Calu3 (cell line): ENCODE measurements around the gene LMO2. TPM values are rescaled to one million over a fixed set of nuclear protein-coding genes. Genes with fewer than 3 reads are reported as not detected.

Experiments used
- BruUV-seq: library from RNA; stranded (reverse); fragments of 400-500 nt; replicated peaks from 2 replicates; lab custom pipeline; 2021; lab: Mats Ljungman, UMichigan
- CTCF ChIA-PET: fragments of 300-600 bp; sonication (Branson Sonifier 250); formaldehyde crosslinking; loops from one replicate; lab custom pipeline; 2022; ENCODE audit warnings: antibody characterized with exemption; lab: Charles Lee
- DNase-seq: peaks from one replicate; pipeline ENCODE4 v3.0.0; 2022
- H3K27ac Mint-ChIP-seq: one replicate; pipeline ENCODE4 v1.8.0; 2022; ENCODE audit warnings: mixed read lengths; ENCODE audit not compliant: unreplicated experiment
- H3K27me3 Mint-ChIP-seq: one replicate; pipeline ENCODE4 v1.8.0; 2022; ENCODE audit warnings: mixed read lengths; ENCODE audit not compliant: unreplicated experiment
- H3K36me3 Mint-ChIP-seq: one replicate; pipeline ENCODE4 v1.8.0; 2022; ENCODE audit warnings: mild to moderate bottlenecking, moderate library complexity, mixed read lengths; ENCODE audit not compliant: insufficient read depth, unreplicated experiment
- H3K4me1 Mint-ChIP-seq: one replicate; pipeline ENCODE4 v1.8.0; 2022; ENCODE audit warnings: mild to moderate bottlenecking, low read depth, mixed read lengths; ENCODE audit not compliant: unreplicated experiment
- H3K4me3 Mint-ChIP-seq: one replicate; pipeline ENCODE4 v1.8.0; 2022; ENCODE audit warnings: mild to moderate bottlenecking, low read depth, moderate library complexity, mixed read lengths; ENCODE audit not compliant: unreplicated experiment
- H3K9me3 Mint-ChIP-seq: one replicate; pipeline ENCODE4 v1.8.0; 2022; ENCODE audit warnings: low read depth, mixed read lengths; ENCODE audit not compliant: unreplicated experiment
- intact Hi-C: fragments of 100-400 bp; cut with micrococcal nuclease; formaldehyde crosslinking; loops from one replicate; pipeline ENCODE4 v1.10.0; 2022; ENCODE audit not compliant: unreplicated experiment
- total RNA-seq: library from RNA; stranded (reverse); gene quantifications from 2 replicates; pipeline ENCODE4 v1.2.3, GENCODE V29; 2022
- TF ChIP-seq, protein P1 (sequence below): fragments of 200-600 bp; IDR thresholded peaks from one replicate; pipeline ENCODE4 v1.8.0; 2022; ENCODE audit warnings: antibody characterized with exemption; ENCODE audit not compliant: unreplicated experiment

The LMO2 gene
- total RNA-seq, 1 experiment from 2014 or later = 0.38 TPM

- intact Hi-C loops = no loop called here
These were observed 12.5 kb downstream of the LMO2 start for GRCh38 chr11:33879375-33879774.

GRCh38 chr11:33877038-33877437 lies 14.8 kb downstream of the LMO2 start:
- no peak for DNase-seq
- Mint-ChIP-seq H3K36me3 (no peaks in the 10 kb centered on the region), H3K4me3 (no peak overlapping the region), H3K9me3 (no peaks in the 10 kb centered on the region), H3K27me3 (peaks cover 99% of the 10 kb centered on the region), H3K27ac (no peak overlapping the region), H3K4me1 (no peaks in the 10 kb centered on the region)
- no TSS peak for BruUV-seq
- CTCF ChIA-PET = interaction anchor here (0.7 kb wide), 1 partner anchor 1299 kb away, joined by 3 read pairs; no protein-coding TSS in a partner anchor
- TF ChIP-seq, protein P1, sequence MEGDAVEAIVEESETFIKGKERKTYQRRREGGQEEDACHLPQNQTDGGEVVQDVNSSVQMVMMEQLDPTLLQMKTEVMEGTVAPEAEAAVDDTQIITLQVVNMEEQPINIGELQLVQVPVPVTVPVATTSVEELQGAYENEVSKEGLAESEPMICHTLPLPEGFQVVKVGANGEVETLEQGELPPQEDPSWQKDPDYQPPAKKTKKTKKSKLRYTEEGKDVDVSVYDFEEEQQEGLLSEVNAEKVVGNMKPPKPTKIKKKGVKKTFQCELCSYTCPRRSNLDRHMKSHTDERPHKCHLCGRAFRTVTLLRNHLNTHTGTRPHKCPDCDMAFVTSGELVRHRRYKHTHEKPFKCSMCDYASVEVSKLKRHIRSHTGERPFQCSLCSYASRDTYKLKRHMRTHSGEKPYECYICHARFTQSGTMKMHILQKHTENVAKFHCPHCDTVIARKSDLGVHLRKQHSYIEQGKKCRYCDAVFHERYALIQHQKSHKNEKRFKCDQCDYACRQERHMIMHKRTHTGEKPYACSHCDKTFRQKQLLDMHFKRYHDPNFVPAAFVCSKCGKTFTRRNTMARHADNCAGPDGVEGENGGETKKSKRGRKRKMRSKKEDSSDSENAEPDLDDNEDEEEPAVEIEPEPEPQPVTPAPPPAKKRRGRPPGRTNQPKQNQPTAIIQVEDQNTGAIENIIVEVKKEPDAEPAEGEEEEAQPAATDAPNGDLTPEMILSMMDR = no peak
- intact Hi-C loops = no loop called here

More at GRCh38 chr11:33879375-33879774, 12.5 kb downstream of the LMO2 start:
- CTCF ChIA-PET = no interaction called here
- no peaks in the 10 kb centered on the region for H3K4me1 Mint-ChIP-seq
- H3K9me3 Mint-ChIP-seq = no peaks in the 10 kb centered on the region
- H3K27me3 Mint-ChIP-seq = peaks cover 100% of the 10 kb centered on the region
- BruUV-seq = no TSS peak
- no peak overlapping the region for H3K4me3 Mint-ChIP-seq
- H3K36me3 Mint-ChIP-seq = no peaks in the 10 kb centered on the region
- no peak for DNase-seq
- TF ChIP-seq, protein P1 = no peak
- H3K27ac Mint-ChIP-seq = no peak overlapping the region

DNA sequence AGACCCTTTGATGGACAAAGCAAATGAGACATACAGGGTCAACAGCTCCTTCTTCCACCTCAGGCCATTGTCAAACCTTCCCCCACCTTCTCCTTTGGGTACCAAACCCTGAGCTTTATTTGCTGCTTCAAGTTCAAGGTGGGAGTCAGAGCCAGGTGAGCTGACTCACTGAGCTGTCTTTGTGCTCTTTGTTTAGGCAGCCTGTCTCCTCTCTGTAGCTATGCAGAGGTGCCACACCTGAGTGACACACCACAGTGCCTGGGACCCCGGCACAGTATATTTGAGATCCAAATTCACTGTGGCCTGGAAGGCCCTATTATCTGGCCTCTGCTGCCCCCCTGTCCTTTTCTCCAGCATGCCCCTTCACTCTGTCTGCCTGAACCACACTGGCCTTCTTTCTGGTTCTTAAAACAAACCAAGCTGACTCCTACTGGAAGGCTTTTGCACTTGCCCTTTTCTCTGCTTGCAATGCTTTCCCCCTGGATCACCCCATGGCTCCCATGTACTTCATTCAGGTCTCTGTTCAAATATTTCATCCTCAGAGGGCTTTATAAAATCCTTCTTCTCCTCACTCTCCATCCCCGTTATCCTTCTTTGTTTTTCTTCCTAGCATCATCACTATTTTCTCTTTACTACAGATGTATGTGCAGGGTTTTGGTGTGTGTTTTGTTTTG lies 16.1 kb downstream of the LMO2 start:
- Mint-ChIP-seq H3K9me3 (no peaks in the 10 kb centered on the region), H3K36me3 (no peaks in the 10 kb centered on the region), H3K4me1 (no peaks in the 10 kb centered on the region), H3K4me3 (no peak overlapping the region), H3K27me3 (peaks cover 99% of the 10 kb centered on the region), H3K27ac (no peak overlapping the region)
- CTCF ChIA-PET = no interaction called here
- no peak for DNase-seq
- intact Hi-C loops = no loop called here
- BruUV-seq = no TSS peak
- TF ChIP-seq, protein P1 = no peak

GRCh38 chr11:33874910-33875490 lies 16.9 kb downstream of the LMO2 start:
- CTCF ChIA-PET = interaction anchor here (0.6 kb wide), 1 partner anchor 721 kb away, joined by 3 read pairs; no protein-coding TSS in a partner anchor
- H3K9me3 Mint-ChIP-seq = no peaks in the 10 kb centered on the region
- intact Hi-C loops = no loop called here
- peaks cover 5% of the 10 kb centered on the region for H3K4me1 Mint-ChIP-seq
- peaks cover 99% of the 10 kb centered on the region for H3K27me3 Mint-ChIP-seq
- peaks cover 2% of the 10 kb centered on the region for H3K36me3 Mint-ChIP-seq
- TF ChIP-seq, protein P1 = no peak
- no peak for DNase-seq
- no TSS peak for BruUV-seq
- no peak overlapping the region for H3K27ac Mint-ChIP-seq
- no peak overlapping the region for H3K4me3 Mint-ChIP-seq
